HG03108 (cell line): Measurements from ENCODE around the gene DEPP1.
A peak's percentile ranks its signal among the peaks of the same experiment; 100 is the strongest.
"Not testable (repeated sequence)": the region's sequence is repeated elsewhere in the genome, so short reads cannot be mapped to it uniquely, and the experiment has no call there.

Experiments used
- ATAC-seq: cut with Tn5 transposase; IDR thresholded peaks from one replicate; pipeline ENCODE4 v1.9.1; 2021; ENCODE audit warnings: moderate library complexity; ENCODE audit not compliant: unreplicated experiment

DEPP1 gene

GRCh38 chr10:44978570-44979280 is at the start of gene DEPP1:
DEPP1 (minus strand) TSS chr10:44978809; CDS start chr10:44978030, 779 bp downstream.
- no peak for ATAC-seq

GRCh38 chr10:45023426-45023825 is 44.8 kb upstream of the DEPP1 start:
- ATAC-seq = no peak

- no peak for ATAC-seq
Measured at GRCh38 chr10:45015590-45015989, 37.0 kb upstream of the DEPP1 start.

GRCh38 chr10:45014557-45014956 is 35.9 kb upstream of the DEPP1 start:
- not testable (repeated sequence) for ATAC-seq

- peak; percentile 79 for ATAC-seq
Measured at GRCh38 chr10:45008524-45009161, 30.0 kb upstream of the DEPP1 start.

- no peak for ATAC-seq
Measured at GRCh38 chr10:45006276-45007030, 27.8 kb upstream of the DEPP1 start.

- no peak for ATAC-seq
Measured at GRCh38 chr10:45005284-45005683, 26.7 kb upstream of the DEPP1 start.

GRCh38 chr10:45004661-45005060 is 26.1 kb upstream of the DEPP1 start:
- no peak for ATAC-seq

- ATAC-seq = no peak
Measured at GRCh38 chr10:45003432-45004000, 24.9 kb upstream of the DEPP1 start.

GRCh38 chr10:45001381-45002148 is 23.0 kb upstream of the DEPP1 start:
- ATAC-seq = peak; percentile 76

- peak; percentile 75 for ATAC-seq
Measured at GRCh38 chr10:45000752-45001380, 22.3 kb upstream of the DEPP1 start, which contains the start of gene ZNF22. ZNF22 (plus strand) TSS chr10:45000923; CDS start chr10:45003369, 2,446 bp downstream.

- no peak for ATAC-seq
Measured at GRCh38 chr10:45000138-45000751, 21.6 kb upstream of the DEPP1 start.

- ATAC-seq = no peak
Measured at GRCh38 chr10:44998146-44998631, 19.6 kb upstream of the DEPP1 start.

GRCh38 chr10:44997105-44997748 is 18.6 kb upstream of the DEPP1 start:
- ATAC-seq = no peak

- ATAC-seq = no peak
Measured at GRCh38 chr10:44995914-44996669, 17.5 kb upstream of the DEPP1 start.

GRCh38 chr10:44995581-44995913 is 16.9 kb upstream of the DEPP1 start:
- ATAC-seq = no peak

- no peak for ATAC-seq
Measured at GRCh38 chr10:44994752-44995530, 16.3 kb upstream of the DEPP1 start.
